HepG2 (cell line): Measurements from ENCODE around the gene DCLRE1B. TPM values are rescaled to one million over a fixed set of nuclear protein-coding genes. Genes with fewer than 3 reads are reported as not detected.

Source experiments
- IRF9 ChIP-seq: sonication (generic); formaldehyde crosslinking; IDR thresholded peaks from 2 replicates; pipeline ENCODE4 v1.8.0; 2022; ENCODE audit warnings: missing genetic modification reagents, mild to moderate bottlenecking, borderline replicate concordance
- MIER3 ChIP-seq: IDR thresholded peaks from 2 replicates; pipeline ENCODE4 v1.6.1; 2016; ENCODE audit warnings: missing compliant biosample characterization, borderline replicate concordance
- PHF8 ChIP-seq: sonication (generic); formaldehyde crosslinking; IDR thresholded peaks from 2 replicates; pipeline ENCODE4 v1.5.0; 2020; ENCODE audit warnings: missing genetic modification reagents
- POLR2A ChIP-seq, 2 experiments: IDR thresholded peaks; 2 replicates each; pipeline ENCODE4 v1.6.1; 2011; ENCODE audit warnings: low read depth in 2 of 2, low read length in 2 of 2, mild to moderate bottlenecking in 1 of 2, moderate library complexity in 1 of 2; ENCODE audit not compliant: insufficient read depth in 1 of 2
- ZNF530 ChIP-seq: sonication (generic); formaldehyde crosslinking; IDR thresholded peaks from 2 replicates; pipeline ENCODE4 v1.5.0; 2020; ENCODE audit warnings: low read depth, mild to moderate bottlenecking, missing genetic modification reagents
- ZNF777 ChIP-seq: sonication (generic); formaldehyde crosslinking; IDR thresholded peaks from 2 replicates; pipeline ENCODE4 v1.4.0; 2020; ENCODE audit warnings: missing genetic modification reagents
- ZUFSP ChIP-seq: sonication (generic); formaldehyde crosslinking; IDR thresholded peaks from 2 replicates; pipeline ENCODE4 v1.9.0; 2021; ENCODE audit warnings: missing genetic modification reagents, mild to moderate bottlenecking, borderline replicate concordance
- polyA plus RNA-seq, 8 experiments: library from polyadenylated mRNA; depleted of rRNA in 3 of 8; stranded (reverse) in 7 of 8; unstranded in 1 of 8; fragments of >200 nt; fragmentation: Illumina TruSeq in 4 of 8; extraction: Trizol in 4 of 8; gene quantifications; 2 replicates each; pipeline versions ENCODE4 v1.2.1 to v1.2.3, GENCODE V29; 2011 to 2016; ENCODE audit warnings: low read depth in 4 of 8, missing spikeins in 1 of 8, mixed read lengths in 1 of 8; ENCODE audit not compliant: insufficient read depth in 1 of 8
- total RNA-seq, 5 experiments: library from RNA; depleted of rRNA; stranded (reverse); fragments of >200 nt; fragmentation: Illumina TruSeq; extraction: Trizol; gene quantifications; 2 replicates each; pipeline ENCODE4 v1.2.3, GENCODE V29; 2016; ENCODE audit warnings: low read depth in 1 of 5
- TF ChIP-seq, protein P1 (sequence below): sonication (generic); formaldehyde crosslinking; IDR thresholded peaks from 2 replicates; pipeline ENCODE4 v1.8.1; 2022; ENCODE audit warnings: low read depth, mild to moderate bottlenecking, missing genetic modification reagents
- TF ChIP-seq, protein P2 (sequence below): sonication (generic); formaldehyde crosslinking; IDR thresholded peaks from 2 replicates; pipeline ENCODE4 v1.5.1; 2020; ENCODE audit warnings: missing genetic modification reagents, mild to moderate bottlenecking, borderline replicate concordance
- TF ChIP-seq, protein P3 (sequence below), 2 experiments: fragments of 450-650 bp in 1 of 2; sonication (generic) in 1 of 2; formaldehyde crosslinking in 1 of 2; IDR thresholded peaks; 2 replicates each; pipeline versions ENCODE4 v1.6.1 to v1.8.0; 2016 to 2022; ENCODE audit warnings: antibody characterized with exemption in 1 of 2, mild to moderate bottlenecking in 1 of 2, missing genetic modification reagents in 1 of 2

DCLRE1B gene
- total and polyA plus RNA-seq, 2 of the 13 experiments (the other 11 are each of a cell fraction or from before 2014, with no cell fraction given): 2.7 to 8.0 TPM

DNA sequence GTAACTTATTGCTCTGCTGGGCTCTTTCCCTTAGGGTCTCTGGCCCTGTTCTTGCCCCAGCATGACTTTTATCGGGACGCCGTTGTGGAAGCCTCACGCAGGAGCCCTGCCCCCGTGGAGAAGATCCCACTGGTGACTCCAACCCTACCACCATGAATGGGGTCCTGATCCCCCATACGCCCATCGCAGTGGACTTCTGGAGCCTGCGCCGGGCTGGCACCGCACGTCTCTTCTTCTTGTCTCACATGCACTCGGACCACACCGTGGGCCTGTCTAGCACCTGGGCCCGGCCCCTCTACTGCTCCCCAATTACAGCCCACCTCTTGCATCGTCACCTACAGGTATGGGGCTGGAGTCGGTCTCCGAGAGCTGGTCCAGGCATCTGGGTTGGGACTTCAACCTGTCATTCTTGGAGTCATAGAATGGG lies 322 bp downstream of the DCLRE1B start (continued):
- TF ChIP-seq, protein P1, sequence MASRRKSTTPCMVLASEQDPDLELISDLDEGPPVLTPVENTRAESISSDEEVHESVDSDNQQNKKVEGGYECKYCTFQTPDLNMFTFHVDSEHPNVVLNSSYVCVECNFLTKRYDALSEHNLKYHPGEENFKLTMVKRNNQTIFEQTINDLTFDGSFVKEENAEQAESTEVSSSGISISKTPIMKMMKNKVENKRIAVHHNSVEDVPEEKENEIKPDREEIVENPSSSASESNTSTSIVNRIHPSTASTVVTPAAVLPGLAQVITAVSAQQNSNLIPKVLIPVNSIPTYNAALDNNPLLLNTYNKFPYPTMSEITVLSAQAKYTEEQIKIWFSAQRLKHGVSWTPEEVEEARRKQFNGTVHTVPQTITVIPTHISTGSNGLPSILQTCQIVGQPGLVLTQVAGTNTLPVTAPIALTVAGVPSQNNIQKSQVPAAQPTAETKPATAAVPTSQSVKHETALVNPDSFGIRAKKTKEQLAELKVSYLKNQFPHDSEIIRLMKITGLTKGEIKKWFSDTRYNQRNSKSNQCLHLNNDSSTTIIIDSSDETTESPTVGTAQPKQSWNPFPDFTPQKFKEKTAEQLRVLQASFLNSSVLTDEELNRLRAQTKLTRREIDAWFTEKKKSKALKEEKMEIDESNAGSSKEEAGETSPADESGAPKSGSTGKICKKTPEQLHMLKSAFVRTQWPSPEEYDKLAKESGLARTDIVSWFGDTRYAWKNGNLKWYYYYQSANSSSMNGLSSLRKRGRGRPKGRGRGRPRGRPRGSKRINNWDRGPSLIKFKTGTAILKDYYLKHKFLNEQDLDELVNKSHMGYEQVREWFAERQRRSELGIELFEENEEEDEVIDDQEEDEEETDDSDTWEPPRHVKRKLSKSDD: 0 out of 2 replicates have a peak, but pooled peaks have one; percentile 18
- TF ChIP-seq ZUFSP (CRISPR knock-in tag) (no peak), MIER3 (CRISPR knock-in tag) (no peak), ZNF530 (no peak), IRF9 (CRISPR knock-in tag) (0 out of 2 replicates have a peak, but pooled peaks have one; percentile 8), POLR2A (IDR thresholded peaks at IDR 0.05; ENCODE audit: insufficient read depth in 1 of 2, low read depth in 2 of 2, low read length in 2 of 2) (no peak), PHF8 (CRISPR knock-in tag) (peak; percentile 46), ZNF777 (CRISPR knock-in tag) (0 out of 2 replicates have a peak, but pooled peaks have one; percentile 26)
- TF ChIP-seq, protein P2, sequence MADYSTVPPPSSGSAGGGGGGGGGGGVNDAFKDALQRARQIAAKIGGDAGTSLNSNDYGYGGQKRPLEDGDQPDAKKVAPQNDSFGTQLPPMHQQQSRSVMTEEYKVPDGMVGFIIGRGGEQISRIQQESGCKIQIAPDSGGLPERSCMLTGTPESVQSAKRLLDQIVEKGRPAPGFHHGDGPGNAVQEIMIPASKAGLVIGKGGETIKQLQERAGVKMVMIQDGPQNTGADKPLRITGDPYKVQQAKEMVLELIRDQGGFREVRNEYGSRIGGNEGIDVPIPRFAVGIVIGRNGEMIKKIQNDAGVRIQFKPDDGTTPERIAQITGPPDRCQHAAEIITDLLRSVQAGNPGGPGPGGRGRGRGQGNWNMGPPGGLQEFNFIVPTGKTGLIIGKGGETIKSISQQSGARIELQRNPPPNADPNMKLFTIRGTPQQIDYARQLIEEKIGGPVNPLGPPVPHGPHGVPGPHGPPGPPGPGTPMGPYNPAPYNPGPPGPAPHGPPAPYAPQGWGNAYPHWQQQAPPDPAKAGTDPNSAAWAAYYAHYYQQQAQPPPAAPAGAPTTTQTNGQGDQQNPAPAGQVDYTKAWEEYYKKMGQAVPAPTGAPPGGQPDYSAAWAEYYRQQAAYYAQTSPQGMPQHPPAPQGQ: no peak
- TF ChIP-seq, protein P3, sequence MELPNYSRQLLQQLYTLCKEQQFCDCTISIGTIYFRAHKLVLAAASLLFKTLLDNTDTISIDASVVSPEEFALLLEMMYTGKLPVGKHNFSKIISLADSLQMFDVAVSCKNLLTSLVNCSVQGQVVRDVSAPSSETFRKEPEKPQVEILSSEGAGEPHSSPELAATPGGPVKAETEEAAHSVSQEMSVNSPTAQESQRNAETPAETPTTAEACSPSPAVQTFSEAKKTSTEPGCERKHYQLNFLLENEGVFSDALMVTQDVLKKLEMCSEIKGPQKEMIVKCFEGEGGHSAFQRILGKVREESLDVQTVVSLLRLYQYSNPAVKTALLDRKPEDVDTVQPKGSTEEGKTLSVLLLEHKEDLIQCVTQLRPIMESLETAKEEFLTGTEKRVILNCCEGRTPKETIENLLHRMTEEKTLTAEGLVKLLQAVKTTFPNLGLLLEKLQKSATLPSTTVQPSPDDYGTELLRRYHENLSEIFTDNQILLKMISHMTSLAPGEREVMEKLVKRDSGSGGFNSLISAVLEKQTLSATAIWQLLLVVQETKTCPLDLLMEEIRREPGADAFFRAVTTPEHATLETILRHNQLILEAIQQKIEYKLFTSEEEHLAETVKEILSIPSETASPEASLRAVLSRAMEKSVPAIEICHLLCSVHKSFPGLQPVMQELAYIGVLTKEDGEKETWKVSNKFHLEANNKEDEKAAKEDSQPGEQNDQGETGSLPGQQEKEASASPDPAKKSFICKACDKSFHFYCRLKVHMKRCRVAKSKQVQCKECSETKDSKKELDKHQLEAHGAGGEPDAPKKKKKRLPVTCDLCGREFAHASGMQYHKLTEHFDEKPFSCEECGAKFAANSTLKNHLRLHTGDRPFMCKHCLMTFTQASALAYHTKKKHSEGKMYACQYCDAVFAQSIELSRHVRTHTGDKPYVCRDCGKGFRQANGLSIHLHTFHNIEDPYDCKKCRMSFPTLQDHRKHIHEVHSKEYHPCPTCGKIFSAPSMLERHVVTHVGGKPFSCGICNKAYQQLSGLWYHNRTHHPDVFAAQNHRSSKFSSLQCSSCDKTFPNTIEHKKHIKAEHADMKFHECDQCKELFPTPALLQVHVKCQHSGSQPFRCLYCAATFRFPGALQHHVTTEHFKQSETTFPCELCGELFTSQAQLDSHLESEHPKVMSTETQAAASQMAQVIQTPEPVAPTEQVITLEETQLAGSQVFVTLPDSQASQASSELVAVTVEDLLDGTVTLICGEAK (IDR thresholded peaks at IDR 0.05): no peak
- TF ChIP-seq, protein P3 (CRISPR knock-in tag; IDR thresholded peaks at IDR 0.05): 0 out of 2 replicates have a peak, but pooled peaks have one; percentile 11
